Parathyroid adenoma (tissue), 2 donors: ENCODE measurements around the gene NAPG.

Experiments
- H2AFZ ChIP-seq: fragments of 300-600 bp; sonication (generic); one replicate; pipeline ENCODE4 v1.7.0; 2017; ENCODE audit warnings: antibody characterized with exemption, mild to moderate bottlenecking
- H3K27ac ChIP-seq: fragments of 300-600 bp; sonication (generic); one replicate; pipeline ENCODE4 v1.7.0; 2017
- H3K27me3 ChIP-seq: fragments of 300-600 bp; sonication (generic); one replicate; pipeline ENCODE4 v1.7.0; 2017; ENCODE audit warnings: low read length; ENCODE audit not compliant: control insufficient read depth, insufficient read depth
- H3K36me3 ChIP-seq: fragments of 300-600 bp; sonication (generic); one replicate; pipeline ENCODE4 v1.7.0; 2017; ENCODE audit warnings: low read length; ENCODE audit not compliant: control insufficient read depth, insufficient read depth
- H3K4me1 ChIP-seq: fragments of 300-600 bp; sonication (generic); one replicate; pipeline ENCODE4 v1.7.0; 2017; ENCODE audit warnings: control low read depth
- H3K4me2 ChIP-seq: fragments of 300-600 bp; sonication (generic); one replicate; pipeline ENCODE4 v1.7.0; 2017; ENCODE audit warnings: low read length
- H3K4me3 ChIP-seq: fragments of 300-600 bp; sonication (generic); one replicate; pipeline ENCODE4 v1.7.0; 2017; ENCODE audit warnings: low read depth, low read length
- H3K79me2 ChIP-seq: fragments of 300-600 bp; sonication (generic); one replicate; pipeline ENCODE4 v1.7.0; 2017; ENCODE audit warnings: control low read depth
- H3K9ac ChIP-seq: fragments of 300-600 bp; sonication (generic); one replicate; pipeline ENCODE4 v1.7.0; 2017; ENCODE audit warnings: mild to moderate bottlenecking
- H3K9me3 ChIP-seq: fragments of 300-600 bp; sonication (generic); one replicate; pipeline ENCODE4 v1.7.0; 2017; ENCODE audit warnings: low read length; ENCODE audit not compliant: control insufficient read depth
- TF ChIP-seq, protein P1 (sequence below): fragments of 300-600 bp; sonication (generic); IDR thresholded peaks from one replicate; pipeline ENCODE4 v1.7.0; 2017; ENCODE audit warnings: antibody characterized with exemption, mild to moderate bottlenecking
- donor health status: primary hyperparathyroidism.

NAPG gene

DNA sequence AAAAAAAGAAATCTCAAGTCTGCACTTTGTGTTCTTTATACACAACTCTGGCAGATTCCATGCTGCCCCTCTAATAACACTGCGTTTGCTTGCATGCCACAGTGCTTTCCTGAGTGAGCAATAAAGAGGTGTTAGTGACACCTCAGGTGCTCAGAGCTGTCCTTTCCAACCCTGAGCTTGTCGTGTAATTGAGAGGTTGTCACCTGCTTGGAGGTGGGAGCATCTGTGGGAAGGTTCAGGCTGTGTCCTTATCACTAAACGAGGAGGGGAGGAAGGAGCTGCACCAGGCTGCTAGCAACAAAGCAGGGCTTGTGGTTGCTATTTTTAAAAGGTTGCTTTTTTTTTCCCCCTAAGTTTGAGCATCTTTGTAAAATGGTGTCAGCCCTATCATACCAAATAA is 39.5 kb upstream of the NAPG start:
- Histone ChIP-seq H3K27ac (no peak overlapping the region), H3K79me2 (no peaks in the 10 kb centered on the region), H3K9me3 (no peaks in the 10 kb centered on the region), H3K4me2 (no peak overlapping the region), H3K4me1 (no peaks in the 10 kb centered on the region), H3K9ac (no peak overlapping the region), H3K36me3 (no peaks in the 10 kb centered on the region), H2AFZ (no peak overlapping the region), H3K27me3 (no peaks in the 10 kb centered on the region), H3K4me3 (no peak overlapping the region)
- TF ChIP-seq, protein P1, sequence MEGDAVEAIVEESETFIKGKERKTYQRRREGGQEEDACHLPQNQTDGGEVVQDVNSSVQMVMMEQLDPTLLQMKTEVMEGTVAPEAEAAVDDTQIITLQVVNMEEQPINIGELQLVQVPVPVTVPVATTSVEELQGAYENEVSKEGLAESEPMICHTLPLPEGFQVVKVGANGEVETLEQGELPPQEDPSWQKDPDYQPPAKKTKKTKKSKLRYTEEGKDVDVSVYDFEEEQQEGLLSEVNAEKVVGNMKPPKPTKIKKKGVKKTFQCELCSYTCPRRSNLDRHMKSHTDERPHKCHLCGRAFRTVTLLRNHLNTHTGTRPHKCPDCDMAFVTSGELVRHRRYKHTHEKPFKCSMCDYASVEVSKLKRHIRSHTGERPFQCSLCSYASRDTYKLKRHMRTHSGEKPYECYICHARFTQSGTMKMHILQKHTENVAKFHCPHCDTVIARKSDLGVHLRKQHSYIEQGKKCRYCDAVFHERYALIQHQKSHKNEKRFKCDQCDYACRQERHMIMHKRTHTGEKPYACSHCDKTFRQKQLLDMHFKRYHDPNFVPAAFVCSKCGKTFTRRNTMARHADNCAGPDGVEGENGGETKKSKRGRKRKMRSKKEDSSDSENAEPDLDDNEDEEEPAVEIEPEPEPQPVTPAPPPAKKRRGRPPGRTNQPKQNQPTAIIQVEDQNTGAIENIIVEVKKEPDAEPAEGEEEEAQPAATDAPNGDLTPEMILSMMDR: no peak

DNA sequence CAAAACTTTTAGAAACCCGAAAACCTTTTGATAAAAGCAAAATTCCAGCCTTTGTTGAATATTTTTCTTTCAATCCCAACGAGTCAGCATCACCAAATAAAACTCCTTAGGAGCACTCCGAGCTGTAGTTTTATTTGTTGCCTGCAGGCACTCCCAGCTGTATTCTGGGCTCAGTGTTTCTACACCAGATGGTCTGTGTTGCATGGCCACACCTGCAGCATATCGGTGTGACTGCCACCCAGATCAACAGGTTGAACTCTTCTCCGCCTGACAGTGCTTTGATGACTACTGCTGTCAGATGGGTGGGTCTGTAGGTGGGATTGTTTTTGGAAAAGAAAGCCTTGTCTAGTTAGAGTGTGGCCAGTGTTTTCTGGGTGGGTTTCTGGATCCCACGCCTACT is 38.7 kb upstream of the NAPG start:
- Histone ChIP-seq H3K36me3 (no peaks in the 10 kb centered on the region), H3K79me2 (no peaks in the 10 kb centered on the region), H3K27ac (no peak overlapping the region), H3K4me1 (no peaks in the 10 kb centered on the region), H3K4me3 (no peak overlapping the region), H3K9me3 (no peaks in the 10 kb centered on the region), H2AFZ (no peak overlapping the region), H3K9ac (no peak overlapping the region), H3K27me3 (no peaks in the 10 kb centered on the region), H3K4me2 (no peak overlapping the region)
- TF ChIP-seq, protein P1: no peak

DNA sequence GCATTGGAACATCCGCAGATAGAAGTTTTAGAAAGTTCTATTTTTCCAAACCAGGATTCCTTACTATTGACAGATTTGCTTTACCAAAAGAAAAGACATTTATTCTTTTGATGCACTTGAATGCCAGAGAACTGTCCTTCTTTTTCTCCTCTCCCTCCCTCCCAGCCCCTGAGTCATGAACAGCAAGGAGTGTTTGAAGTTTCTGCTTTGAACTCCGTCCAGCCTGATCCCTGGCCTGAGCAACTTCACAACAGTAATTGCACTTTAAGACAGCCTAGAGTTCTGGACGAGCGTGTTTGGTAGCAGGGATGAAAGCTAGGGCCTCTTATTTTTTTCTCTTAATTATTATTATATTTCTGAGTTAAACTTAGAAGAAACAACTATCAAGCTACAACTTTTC is 37.8 kb upstream of the NAPG start:
- no peak overlapping the region for H3K4me2 ChIP-seq
- no peaks in the 10 kb centered on the region for H3K36me3 ChIP-seq
- no peaks in the 10 kb centered on the region for H3K9me3 ChIP-seq
- no peak overlapping the region for H3K27ac ChIP-seq
- H3K79me2 ChIP-seq: no peaks in the 10 kb centered on the region
- H3K4me3 ChIP-seq: no peak overlapping the region
- no peak overlapping the region for H2AFZ ChIP-seq
- no peaks in the 10 kb centered on the region for H3K27me3 ChIP-seq
- H3K4me1 ChIP-seq: no peaks in the 10 kb centered on the region
- TF ChIP-seq, protein P1: no peak
- H3K9ac ChIP-seq: no peak overlapping the region

DNA sequence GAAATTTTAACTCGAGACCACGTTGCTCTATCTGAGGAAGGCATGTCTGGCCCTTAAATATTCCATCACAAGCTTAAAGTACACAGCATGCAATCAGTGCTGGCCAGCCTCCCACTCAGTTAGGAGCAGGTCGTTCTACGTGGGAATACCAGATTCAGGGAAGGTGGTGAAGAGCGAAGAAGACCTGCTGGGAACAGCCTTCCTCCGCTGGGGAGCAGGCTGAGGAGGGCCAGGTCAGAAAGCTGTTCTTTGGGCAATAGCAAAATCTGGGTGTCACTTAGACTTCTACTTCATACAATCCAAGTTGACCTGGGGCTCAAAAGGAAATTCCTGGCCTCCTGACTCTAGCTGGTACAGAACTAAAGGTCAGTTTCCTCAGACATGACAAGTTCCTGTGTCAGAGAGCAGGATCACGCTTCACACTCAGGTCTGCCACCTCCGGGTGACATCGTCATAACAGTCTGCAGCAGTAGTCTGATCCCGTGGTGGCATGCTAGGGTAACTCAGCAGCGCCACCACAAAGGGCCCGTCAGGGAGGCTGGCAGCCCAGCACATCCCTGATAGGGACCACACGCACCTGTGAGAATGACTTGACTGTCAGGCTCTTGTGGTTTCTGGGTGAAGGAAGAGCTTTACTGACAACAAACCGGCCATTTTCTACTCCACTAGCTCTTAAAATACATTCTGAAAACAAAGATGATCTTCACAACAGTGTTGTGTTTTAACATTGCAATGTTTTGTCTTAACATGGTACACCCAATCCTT is 35.2 kb upstream of the NAPG start:
- Histone ChIP-seq H2AFZ (no peak overlapping the region), H3K9ac (no peak overlapping the region), H3K9me3 (no peaks in the 10 kb centered on the region), H3K4me1 (no peaks in the 10 kb centered on the region), H3K4me3 (no peak overlapping the region), H3K27ac (no peak overlapping the region), H3K79me2 (no peaks in the 10 kb centered on the region), H3K27me3 (no peaks in the 10 kb centered on the region), H3K36me3 (no peaks in the 10 kb centered on the region), H3K4me2 (no peak overlapping the region)
- TF ChIP-seq, protein P1: no peak

DNA sequence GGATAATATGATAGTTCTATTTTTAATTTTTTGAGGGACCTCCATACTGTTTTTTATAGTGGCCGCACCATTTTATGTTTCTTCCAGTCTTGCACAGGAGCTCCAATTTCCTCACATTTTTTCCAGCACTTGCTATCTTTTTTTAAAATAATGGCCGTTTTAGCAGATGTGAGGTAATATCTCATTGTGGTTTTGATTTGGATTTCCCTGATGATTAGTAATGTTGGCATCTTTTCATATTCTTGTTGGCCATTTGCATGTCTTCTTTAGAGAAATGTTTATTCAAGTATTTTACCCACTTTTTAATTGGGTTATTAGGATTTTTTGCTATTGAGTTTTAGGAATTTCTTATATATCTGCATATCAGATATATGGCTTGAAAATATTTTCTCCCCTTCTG is 29.9 kb upstream of the NAPG start:
- Histone ChIP-seq H3K4me2 (no peak overlapping the region), H3K79me2 (no peaks in the 10 kb centered on the region), H3K36me3 (no peaks in the 10 kb centered on the region), H3K4me1 (no peaks in the 10 kb centered on the region), H3K27me3 (no peaks in the 10 kb centered on the region), H3K27ac (no peak overlapping the region), H3K9me3 (no peaks in the 10 kb centered on the region), H3K9ac (no peak overlapping the region), H3K4me3 (no peak overlapping the region), H2AFZ (no peak overlapping the region)
- TF ChIP-seq, protein P1: no peak
